GM19240 (cell line): ENCODE results near the gene ZNF444.
"Not testable (repeated sequence)": the region's sequence is repeated elsewhere in the genome, so short reads cannot be mapped to it uniquely, and the experiment has no call there.

Source experiments
- DNase-seq: peaks from one replicate; pipeline ENCODE4 v3.0.0; 2011; ENCODE audit warnings: low spot score; ENCODE audit not compliant: insufficient read length

Gene ZNF444

DNA sequence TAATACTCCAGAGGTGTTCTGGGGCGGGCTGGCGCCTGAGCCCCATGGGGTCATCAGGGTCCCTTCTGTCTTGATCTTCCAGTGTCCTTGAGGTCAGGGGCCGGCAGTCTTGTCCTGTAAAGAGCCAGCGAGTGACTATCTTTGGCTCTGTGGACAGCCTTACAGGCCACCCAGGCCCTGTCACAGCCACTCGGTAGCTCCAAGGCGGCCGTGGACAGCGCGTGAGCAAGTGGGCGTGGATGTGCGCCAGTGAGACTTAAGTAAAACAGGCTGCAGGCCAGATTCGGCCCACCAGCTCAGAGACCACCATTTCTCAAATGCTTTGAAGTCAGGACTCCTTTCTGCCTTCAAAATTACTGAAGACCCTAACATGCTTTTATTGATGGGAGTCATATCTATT is 3.7 kb downstream of the ZNF444 start:
- DNase-seq: no peak

DNA sequence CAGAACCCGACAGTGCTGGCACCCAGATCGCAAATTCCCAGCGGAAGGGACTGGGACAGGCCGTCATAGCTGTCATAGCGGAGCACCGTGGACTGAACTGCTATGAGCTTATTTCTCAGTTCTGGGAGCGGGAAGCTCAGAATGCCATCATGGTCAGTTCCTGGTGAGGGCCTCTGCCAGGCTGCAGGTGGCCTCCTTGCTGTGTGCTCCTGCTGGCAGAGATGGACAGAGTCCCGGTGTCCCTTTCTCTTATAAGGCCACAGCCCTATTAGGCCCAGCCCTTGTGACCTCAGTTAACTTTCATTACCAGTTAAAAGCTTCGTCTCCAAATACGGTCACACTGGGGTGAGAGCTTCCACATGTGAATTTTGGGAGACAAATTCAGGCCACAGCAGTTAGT is 4.6 kb downstream of the ZNF444 start:
- no peak for DNase-seq

DNA sequence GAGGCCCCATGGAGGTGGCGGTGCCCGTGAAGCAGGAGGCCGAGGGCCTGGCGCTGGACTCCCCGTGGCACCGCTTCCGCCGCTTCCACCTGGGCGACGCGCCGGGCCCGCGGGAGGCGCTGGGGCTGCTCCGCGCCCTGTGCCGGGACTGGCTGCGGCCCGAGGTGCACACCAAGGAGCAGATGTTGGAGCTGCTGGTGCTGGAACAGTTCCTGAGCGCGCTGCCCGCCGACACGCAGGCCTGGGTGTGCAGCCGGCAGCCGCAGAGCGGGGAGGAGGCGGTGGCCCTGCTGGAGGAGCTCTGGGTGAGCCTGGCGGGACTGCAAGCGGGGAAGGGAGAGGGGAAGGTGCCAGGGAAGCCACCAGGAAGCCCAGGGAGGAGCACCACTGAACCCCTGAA is 5.8 kb downstream of the ZNF444 start:
- DNase-seq: no peak

DNA sequence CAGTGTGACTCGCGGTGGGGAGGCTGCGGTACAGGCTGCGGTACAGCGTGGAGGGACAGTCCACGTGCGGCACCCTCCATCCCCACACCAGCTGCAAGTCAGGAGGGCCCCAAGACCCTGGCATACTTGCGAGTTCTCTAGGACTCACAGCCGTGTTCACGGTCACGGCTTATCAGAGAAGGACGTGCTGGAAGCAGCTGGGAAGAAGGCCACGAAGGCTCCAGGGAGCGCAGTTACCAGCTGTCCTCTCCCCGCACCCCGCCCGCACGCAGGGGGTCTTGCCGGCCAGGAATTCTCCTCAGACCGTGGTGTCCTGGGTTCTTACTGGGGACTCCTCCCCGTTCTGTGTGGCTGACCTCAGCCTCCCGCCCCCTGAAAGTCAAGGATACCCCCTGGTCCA is 6.2 kb downstream of the ZNF444 start:
- no peak for DNase-seq

DNA sequence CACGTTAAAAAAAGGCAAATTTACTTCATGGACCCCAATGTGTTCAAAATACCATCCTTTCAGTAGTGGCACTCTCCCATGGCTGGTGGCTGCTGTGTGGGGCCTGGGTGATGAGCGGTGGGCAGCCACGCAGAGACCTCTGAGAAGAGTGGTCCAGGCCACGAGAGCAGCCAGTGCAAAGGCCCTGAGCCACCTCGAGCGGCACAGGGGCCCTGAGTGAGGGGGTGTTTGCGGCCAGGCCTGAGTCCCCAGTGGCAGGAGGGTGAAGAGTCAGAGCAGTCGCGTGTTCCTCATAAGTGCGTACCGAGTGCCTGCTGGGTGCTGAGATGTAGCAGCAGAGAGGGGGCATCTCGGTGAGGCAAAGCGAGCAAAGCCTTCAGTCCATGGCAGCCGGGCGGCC is 7.0 kb downstream of the ZNF444 start:
- DNase-seq: no peak

DNA sequence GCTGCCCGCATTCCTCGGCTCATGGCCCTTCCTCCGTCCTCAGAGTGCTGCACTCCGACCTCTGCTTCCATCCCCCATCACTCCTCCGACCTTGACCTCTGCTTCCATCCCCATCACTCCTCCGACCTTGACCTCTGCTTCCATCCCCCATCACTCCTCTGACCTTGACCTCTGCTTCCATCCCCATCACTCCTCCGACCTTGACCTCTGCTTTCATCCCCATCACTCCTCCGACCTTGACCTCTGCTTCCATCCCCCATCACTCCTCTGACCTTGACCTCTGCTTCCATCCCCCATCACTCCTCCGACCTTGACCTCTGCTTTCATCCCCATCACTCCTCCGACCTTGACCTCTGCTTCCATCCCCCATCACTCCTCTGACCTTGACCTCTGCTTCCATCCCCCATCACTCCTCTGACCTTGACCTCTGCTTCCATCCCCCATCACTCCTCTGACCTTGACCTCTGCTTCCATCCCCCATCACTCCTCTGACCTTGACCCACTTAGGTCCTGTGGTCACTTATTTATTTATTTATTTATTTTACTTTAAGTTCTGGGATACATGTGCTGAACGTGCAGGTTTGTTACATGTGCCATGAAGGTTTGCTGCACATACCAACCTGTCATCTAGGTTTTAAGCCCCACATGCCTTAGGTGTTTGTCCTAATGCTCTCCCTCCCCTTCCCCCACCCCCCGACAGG is 8.0 kb downstream of the ZNF444 start:
- not testable (repeated sequence) for DNase-seq

DNA sequence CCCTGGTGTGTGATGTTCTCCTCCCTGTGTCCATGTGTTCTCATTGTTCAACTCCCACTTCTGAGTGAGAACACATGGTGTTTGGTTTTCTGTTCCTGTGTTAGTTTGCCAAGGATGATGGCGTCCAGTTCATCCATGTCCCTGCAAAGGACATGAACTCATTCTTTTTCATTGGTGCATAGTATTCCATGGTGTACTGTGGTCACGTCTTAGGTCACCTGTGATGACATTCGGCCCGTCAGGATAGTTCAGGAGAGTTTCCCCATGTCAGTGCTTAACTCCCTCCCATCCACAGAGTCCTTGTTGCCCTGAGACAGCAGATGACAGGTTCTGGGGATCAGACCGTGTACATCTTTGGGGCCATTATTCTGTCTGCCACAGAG is 8.6 kb downstream of the ZNF444 start:
- no peak for DNase-seq

DNA sequence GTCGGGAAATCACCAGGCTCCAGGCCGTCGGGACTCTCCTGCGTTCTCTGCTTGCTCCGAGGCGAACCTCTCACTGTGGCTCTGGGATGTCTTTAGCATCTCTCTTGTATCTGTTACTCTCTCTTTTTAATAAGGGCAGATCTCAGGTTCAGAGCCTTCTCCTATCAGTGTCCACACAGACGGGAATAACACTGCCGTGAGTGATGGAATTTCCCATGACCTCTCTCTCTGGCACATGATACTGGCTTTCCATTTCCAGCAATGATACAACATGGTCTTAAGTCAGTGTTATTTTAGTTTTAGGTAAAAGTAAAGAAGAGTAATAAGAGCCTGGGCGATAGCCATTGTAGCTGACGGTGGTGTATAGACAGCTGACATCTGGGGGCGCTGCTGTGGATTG is 9.3 kb downstream of the ZNF444 start:
- DNase-seq: no peak

DNA sequence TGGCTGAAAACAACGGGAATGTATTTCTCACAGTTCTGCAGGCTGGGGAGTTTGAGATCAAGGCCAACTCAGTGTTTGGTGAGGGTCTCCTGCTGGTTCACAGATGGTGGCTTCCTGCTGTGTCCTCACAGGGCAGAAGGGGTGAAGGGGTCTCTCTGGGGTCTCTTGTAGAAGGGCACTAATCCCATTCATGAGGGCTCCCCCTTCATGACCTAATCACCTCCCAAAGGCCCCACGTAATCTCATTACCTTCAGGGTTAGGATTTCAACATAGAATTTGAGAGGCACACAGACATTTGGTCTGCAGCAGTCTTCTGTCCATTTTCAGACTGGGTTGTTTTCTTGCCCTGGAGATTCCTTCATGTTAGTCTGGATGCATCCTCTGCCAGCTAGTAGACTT is 11.6 kb downstream of the ZNF444 start:
- no peak for DNase-seq

DNA sequence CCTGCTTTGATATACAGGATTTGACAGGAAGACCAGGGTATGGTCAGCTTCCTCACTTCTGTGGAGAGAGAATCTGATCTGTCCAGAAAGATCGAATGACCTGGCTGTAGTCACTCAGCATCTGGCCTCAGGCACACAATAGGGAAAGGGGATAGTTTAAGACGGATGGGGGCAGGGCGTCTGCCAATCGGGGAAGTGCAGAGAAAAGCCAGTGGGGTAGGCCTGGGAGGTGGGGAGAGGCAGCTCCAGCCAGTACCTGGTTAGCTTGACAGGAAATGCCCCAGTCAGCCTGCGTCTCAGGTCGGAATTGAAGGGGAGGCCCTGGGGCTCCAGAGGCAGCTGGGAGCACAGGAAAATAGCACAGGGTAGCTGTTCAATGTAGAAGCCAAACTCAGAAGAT is 12.4 kb downstream of the ZNF444 start:
- DNase-seq: no peak

DNA sequence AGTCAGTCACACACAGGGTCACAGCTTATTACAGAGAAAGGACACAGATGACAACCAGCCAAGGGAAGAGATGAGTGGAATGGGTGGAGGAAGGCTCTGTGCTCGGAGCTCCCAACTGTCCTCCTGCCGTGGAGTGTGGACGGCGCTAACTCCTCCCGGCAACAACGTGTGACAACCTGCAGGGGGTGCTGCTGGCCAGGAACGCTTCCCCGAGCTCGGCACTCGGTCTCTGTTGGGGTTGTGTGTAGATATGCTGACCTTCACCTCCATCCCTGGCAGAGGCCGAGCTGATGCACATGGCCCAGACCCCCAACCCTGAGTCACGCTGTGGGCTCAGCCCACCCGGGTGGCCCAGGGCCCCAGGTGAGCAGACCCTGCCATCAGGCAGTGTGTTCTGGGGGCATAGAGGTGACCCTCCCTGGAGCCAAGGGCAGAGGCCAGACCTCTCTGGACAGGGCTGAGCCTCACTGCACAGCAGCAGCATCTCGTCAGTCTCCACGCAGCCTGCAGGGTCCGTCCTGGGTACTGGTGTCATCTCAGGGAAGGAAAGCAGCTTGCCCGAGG is 14.1 kb downstream of the ZNF444 start:
- no peak for DNase-seq

DNA sequence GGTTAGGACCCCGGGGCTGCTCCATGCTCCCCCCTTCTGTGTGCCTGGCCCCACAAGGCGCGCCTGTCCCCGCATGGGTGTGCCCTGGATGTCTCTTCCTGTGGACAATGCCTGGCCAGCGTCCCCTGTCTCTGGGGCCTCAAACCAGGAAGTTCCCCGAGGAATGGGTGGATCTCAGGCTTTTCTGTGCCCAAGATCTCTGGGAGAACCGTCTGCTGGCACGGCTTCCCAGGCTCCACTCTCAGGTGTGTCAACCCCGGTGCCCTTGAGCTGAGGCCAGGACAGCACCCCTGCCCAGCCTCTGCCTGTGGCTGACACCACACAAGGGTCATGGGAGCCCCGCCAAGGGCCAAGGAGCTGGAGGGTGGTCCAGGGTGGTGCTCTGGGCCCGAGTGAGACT is 15.7 kb downstream of the ZNF444 start:
- DNase-seq: no peak

DNA sequence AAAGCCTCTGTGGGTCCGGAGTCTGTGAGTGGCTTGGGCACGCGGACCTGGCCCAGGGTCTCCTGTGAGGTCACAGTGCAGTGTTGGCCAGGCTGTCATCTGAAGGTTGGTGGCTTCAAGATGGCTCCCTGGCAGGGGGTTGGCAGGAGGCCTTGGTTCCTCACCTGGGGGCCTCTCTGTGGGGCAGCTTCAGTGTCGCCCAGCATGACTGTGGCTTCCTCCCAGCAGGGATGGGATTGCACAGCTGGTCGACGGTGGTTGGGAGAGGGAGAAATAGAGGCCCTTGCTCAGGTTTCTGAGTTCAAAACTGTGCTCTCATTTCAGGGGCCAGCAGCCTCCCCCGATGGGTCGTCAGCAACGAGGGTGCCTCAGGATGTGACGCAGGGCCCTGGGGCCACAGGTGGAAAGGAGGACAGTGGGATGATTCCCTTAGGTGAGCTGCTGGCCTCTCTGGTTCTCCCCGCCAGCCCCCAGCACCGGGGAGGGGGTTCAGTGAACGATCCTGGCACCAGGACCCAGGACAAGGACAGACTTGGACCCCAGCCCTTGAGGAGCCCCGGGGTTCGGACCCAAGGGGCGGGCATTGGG is 17.2 kb downstream of the ZNF444 start:
- DNase-seq: no peak

DNA sequence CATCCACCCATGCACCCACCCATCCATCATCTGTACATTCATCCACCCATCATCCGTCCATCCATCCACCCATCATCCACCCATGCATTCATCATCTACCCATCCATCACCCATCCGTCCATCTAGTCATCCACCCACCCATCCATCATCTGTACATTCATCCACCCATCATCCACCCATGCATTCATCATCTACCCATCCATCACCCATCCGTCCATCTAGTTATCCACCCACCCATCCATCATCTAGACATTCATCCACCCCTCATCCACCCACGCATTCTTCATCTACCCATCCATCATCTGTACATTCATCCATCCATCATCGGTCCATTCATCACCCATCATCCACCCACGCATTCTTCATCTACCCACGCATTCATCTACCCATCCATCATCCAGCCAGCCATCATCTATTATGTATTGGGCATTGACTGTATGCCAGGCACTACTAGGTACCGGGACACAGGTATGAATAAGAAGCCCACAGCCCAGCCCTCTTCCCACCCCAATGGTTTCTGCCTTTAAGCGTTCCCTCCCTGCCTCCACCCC is 18.0 kb downstream of the ZNF444 start:
- DNase-seq: no peak

DNA sequence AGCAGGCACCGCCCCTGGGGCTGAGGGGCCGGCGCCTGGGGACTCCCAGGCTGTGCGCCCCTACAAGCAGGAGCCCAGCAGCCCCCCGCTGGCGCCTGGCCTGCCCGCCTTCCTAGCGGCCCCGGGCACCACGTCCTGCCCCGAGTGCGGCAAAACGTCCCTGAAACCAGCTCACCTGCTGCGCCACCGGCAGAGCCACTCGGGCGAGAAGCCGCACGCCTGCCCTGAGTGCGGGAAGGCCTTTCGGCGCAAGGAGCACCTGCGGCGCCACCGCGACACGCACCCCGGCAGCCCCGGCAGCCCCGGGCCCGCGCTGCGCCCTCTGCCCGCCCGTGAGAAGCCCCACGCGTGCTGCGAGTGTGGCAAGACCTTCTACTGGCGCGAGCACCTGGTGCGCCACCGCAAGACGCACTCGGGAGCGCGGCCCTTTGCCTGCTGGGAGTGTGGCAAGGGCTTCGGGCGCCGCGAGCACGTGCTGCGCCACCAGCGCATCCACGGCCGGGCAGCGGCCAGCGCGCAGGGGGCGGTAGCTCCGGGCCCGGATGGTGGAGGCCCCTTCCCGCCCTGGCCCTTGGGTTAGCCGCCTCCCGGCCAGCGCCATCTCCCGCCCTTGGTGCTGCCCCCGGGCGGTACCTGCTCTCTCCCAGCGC is 18.7 kb downstream of the ZNF444 start:
- no peak for DNase-seq

DNA sequence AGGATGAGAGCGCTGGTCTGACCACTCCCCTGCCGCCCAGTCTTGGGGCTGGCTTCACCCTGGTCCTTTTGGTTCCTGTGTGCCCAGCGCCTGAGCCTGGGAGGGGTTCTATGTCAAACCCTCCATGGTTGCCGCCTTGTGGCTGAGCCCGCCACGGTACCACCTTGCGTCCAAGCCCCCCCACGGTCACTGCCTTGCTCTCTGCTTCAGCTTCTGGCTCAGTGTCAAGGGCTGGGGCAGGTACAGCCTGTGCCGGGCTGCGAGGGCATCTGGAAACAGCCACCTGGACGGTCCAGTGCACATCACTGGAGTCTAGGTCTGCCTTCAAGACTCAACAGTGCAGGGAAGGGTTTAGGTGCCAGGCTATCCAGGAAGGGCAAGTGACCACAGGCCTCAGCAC is 20.4 kb downstream of the ZNF444 start:
- DNase-seq: no peak

DNA sequence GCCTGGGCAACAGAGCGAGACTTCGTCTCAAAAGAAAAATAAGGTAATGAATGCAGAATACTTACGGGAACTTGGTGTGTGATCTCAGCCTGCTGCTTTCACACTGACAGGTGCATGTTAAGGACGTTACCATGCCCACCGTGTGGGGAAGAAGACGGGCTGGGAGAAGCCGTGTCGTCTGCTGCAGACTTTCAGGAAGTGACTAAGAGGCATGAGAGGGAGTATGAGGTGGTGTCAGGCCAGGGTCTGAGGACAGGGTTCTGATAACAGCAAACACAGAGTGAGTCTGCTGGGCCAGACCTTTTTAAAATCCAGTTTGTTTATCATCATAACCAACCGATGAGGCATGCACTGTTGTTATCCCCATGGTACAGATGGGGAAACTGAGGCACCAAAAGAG is 21.2 kb downstream of the ZNF444 start:
- no peak for DNase-seq

DNA sequence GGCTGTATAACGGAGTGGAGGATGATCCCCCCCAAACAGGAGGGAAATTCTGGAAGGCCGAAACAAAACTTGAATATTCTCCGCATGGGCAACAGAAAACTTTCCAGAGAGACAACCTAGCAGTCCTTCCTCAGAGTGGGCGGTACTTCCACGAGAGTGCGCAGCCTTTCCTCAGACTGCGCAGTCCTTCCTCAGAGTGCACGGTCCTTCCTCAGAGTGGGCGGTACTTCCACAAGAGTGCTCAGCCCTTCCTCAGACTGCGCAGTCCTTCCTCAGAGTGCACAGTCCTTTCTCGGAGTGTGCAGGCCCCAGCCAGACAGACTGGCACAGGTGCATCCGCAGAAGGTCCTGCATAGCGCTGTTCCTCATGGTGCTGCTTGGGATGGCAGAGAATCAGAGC is 22.0 kb downstream of the ZNF444 start:
- DNase-seq: no peak

DNA sequence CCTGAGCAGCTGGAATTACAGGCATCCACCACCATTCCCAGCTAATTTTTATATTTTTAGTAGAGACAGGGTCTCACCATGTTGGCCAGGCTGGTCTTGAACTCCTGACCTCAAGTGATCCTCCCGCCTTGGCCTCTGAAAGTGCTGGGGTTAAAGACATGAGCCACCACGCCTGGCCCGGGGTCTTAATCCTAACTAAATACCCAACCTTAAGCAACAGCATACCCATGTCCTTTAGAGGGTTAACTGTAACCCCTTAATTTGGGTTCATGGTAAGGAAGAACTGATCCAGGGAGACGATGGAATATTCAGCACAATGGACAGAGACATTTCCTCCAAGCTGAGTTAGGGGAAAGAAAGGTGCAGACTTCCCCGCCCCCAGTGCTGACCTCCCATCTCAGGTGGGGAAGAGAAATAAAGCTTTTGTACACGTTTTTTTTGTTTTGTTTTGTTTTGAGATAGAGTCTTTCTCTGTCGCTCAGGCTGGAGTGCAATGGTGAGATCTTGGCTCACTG is 26.0 kb downstream of the ZNF444 start:
- no peak for DNase-seq

DNA sequence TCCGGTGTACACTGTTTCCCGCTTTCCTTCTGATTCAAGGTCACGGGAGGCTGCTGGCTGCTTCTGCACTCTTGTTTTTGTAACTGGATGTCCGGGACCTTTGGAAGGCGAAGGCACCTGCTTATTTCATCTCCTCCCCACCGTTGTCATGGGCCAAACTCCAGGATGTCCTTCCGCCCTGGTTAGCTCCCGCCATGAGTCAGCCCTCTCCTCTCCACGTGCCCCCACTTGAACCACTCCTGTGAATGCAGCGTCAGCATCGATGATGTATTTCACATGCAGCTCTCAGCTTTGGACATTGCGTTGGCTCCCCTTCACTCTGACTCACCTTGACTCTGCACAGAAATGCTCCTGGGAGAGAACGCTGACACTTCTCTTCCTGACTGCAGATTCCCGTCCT is 29.2 kb downstream of the ZNF444 start:
- no peak for DNase-seq

DNA sequence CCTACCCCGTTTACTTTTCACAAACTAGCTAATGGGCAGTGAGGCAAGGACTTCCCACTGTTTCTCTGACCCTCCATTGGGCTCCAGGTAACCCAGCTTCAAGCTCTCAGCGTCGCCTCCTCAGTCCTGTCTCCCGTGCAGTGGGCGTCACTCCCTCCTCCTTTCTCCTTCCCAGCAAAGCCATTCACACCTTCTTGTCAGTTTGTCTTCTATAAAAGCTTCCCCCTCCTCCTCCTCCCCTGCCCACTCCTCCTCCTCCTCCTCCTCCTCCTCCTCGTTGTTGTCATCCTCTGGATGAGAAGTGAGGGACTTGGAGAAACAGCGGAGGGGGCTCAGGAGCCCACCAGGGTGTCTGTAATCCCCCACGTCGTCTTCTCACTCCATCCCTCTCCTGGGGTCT is 33.0 kb downstream of the ZNF444 start:
- DNase-seq: no peak

DNA sequence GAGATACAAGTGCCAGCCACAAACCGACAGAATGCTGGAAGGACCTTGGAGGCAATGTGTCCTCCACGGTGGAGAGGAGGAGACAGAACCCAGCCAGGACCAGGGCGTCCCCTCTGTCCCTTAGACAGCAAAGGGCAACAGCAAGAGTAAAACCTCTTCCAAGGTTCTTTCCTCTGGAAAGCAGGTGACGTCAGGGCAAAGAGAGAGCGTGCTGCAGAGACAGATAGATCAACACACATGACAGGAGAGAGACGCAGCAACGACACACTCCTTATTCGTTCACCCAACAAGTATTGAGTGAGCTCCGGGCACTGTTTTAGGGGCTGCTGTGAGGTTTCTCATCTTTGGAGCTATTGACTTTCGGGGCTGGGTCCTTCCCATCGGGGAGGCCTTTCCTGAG is 33.5 kb downstream of the ZNF444 start:
- no peak for DNase-seq
